Liver (tissue), 2 donors: ENCODE measurements around the gene KRT76.

Source experiments
- REST ChIP-seq: IDR thresholded peaks from 2 replicates; pipeline ENCODE4 v1.6.1; 2016; ENCODE audit warnings: antibody characterized with exemption, mild to moderate bottlenecking
- TF ChIP-seq, protein P1 (sequence below): fragments of 150-350 bp; IDR thresholded peaks from 2 replicates; pipeline ENCODE4 v1.5.1; 2017; ENCODE audit warnings: improper control_type of control experiment, low read depth, low read length; ENCODE audit not compliant: missing input control
- donor health status: healthy.

DNA sequence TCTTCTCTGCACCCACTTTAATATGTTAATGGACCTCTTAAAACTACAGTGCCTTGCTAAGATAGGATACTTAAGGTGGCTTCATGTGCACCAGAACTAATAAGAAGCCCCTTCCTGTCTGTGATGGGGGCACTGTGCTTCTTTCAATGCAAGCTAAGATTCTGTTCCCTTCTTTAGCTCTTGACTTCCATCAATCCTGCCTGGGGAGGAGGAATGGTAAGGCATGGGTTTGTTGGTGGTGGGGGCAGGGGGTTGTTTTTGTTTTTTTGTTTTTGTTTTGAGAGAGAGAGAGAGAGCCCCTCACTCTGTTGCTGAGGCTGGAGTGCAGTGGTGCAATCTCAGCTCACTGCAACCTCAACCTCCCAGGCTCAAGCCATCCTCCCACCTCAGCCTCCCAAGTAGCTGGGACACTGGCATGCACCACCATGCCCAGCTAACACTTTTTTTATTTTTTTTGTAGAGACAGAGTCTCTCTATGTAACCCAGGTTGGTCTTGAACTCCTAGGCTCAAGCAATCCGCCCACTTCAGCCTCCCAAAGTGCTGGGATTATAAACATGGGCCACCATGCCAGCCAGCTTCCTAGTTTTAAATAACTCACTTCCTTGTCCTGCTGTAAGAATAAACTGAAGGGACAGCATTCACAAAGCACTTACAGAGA is 23.2 kb upstream of the KRT76 start:
- TF ChIP-seq, protein P1, sequence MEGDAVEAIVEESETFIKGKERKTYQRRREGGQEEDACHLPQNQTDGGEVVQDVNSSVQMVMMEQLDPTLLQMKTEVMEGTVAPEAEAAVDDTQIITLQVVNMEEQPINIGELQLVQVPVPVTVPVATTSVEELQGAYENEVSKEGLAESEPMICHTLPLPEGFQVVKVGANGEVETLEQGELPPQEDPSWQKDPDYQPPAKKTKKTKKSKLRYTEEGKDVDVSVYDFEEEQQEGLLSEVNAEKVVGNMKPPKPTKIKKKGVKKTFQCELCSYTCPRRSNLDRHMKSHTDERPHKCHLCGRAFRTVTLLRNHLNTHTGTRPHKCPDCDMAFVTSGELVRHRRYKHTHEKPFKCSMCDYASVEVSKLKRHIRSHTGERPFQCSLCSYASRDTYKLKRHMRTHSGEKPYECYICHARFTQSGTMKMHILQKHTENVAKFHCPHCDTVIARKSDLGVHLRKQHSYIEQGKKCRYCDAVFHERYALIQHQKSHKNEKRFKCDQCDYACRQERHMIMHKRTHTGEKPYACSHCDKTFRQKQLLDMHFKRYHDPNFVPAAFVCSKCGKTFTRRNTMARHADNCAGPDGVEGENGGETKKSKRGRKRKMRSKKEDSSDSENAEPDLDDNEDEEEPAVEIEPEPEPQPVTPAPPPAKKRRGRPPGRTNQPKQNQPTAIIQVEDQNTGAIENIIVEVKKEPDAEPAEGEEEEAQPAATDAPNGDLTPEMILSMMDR, result no peak
- TF ChIP-seq REST, result no peak
